Lung (tissue), 12 donors: ENCODE measurements around the gene TGFBR3. TPM values are rescaled to one million over a fixed set of nuclear protein-coding genes. Genes with fewer than 3 reads are reported as not detected.

Source experiments
- ATAC-seq: fragments of 200-7000 bp; cut with Tn5 transposase; one replicate; pipeline ENCODE4 v1.9.1; 2020; ENCODE audit warnings: moderate number of reproducible peaks; ENCODE audit not compliant: insufficient read depth, low FRiP score
- DNase-seq, 3 donors: peaks; one replicate each; pipeline ENCODE4 v3.0.0-alpha.2; 2013 to 2017
- H3K27ac ChIP-seq, 2 donors: one replicate each; pipeline ENCODE4 v1.5.1; 2013; ENCODE audit warnings: mild to moderate bottlenecking in 2 of 2, moderate library complexity in 2 of 2, control low read depth in 1 of 2, inconsistent platforms in 1 of 2, low read depth in 1 of 2, low read length in 1 of 2
- H3K27me3 ChIP-seq, 3 donors: one replicate each; pipeline ENCODE4 v1.5.1; 2013; ENCODE audit warnings: low read length in 2 of 3; ENCODE audit not compliant: control insufficient read depth in 3 of 3, insufficient read depth in 3 of 3
- H3K36me3 ChIP-seq, 4 donors: one replicate each; pipeline ENCODE4 v1.5.1; 2013; ENCODE audit warnings: low read length in 4 of 4, mild to moderate bottlenecking in 1 of 4, moderate library complexity in 1 of 4; ENCODE audit not compliant: control insufficient read depth in 4 of 4, insufficient read depth in 4 of 4
- H3K4me1 ChIP-seq, 5 donors: one replicate each; pipeline ENCODE4 v1.5.1; 2013; ENCODE audit warnings: low read length in 5 of 5, mild to moderate bottlenecking in 2 of 5, moderate library complexity in 1 of 5; ENCODE audit not compliant: control insufficient read depth in 5 of 5, insufficient read depth in 5 of 5
- H3K4me3 ChIP-seq: one replicate; pipeline ENCODE4 v1.5.1; 2013; ENCODE audit warnings: mild to moderate bottlenecking, control low read depth, moderate library complexity
- H3K9ac ChIP-seq, 2 donors: one replicate each; pipeline ENCODE4 v1.5.1; 2013; ENCODE audit warnings: low read length in 2 of 2, control low read depth in 1 of 2; ENCODE audit not compliant: insufficient read depth in 1 of 2
- H3K9me3 ChIP-seq, 4 donors: one replicate each; pipeline ENCODE4 v1.5.1; 2013; ENCODE audit warnings: low read length in 3 of 4, mild to moderate bottlenecking in 1 of 4, moderate library complexity in 1 of 4; ENCODE audit not compliant: control insufficient read depth in 4 of 4, insufficient read depth in 3 of 4
- CTCF ChIP-seq: IDR thresholded peaks from 2 replicates; pipeline ENCODE4 v1.5.1; 2012; ENCODE audit warnings: mild to moderate bottlenecking; ENCODE audit errors: control extremely low read depth, extremely low read depth
- WGBS, 2 donors: extraction: QIAGEN DNeasy Blood & Tissue Kit; methylation state at CpG; one replicate each; pipeline ENCODE4 v1.1.7; 2013; 5-methylcytosine and 5-hydroxymethylcytosine counted together
- polyA plus RNA-seq, 2 donors: library from polyadenylated mRNA; stranded (reverse); fragments of 200-250 nt; gene quantifications; one replicate each; pipeline ENCODE4 v1.2.1, GENCODE V29; 2013
- total RNA-seq, 2 donors: library from RNA; depleted of rRNA in 1 of 2; stranded (reverse); fragments of >200 nt in 1 of 2; gene quantifications; one replicate each; pipeline ENCODE4 v1.2.1, GENCODE V29; 2014 to 2021
- donor health status: control.
- donor health status: control.
- donor health status: Bipolar disorder and iron deficiency.
- donor health status: healthy.
- donor health status: DM: yes; HTN: yes; CAD: no.

The TGFBR3 gene
- total and polyA plus RNA-seq, 4 donors = 13.1 to 99.6 (median 26.5) TPM

GRCh38 chr1:91876040-91876470 lies 9.9 kb downstream of the TGFBR3 start:
- no peak overlapping the region for H3K27ac ChIP-seq
- DNase-seq = no peak
- no peaks in the 10 kb centered on the region for H3K9me3 ChIP-seq
- H3K4me1 ChIP-seq = peaks cover 1 to 22% (median 18%) of the 10 kb centered on the region in 5 donors
- ATAC-seq = no peak
- no peak overlapping the region for H3K4me3 ChIP-seq
- no peak for TF ChIP-seq CTCF
- H3K27me3 ChIP-seq = no peaks in the 10 kb centered on the region
- WGBS, 2 donors = 88% methylated on average over 5 of the region's 5 CpGs
- no peak overlapping the region for H3K9ac ChIP-seq
- H3K36me3 ChIP-seq = no peaks in the 10 kb centered on the region

GRCh38 chr1:91874167-91874566 lies 11.8 kb downstream of the TGFBR3 start:
- no peaks in the 10 kb centered on the region for H3K27me3 ChIP-seq
- H3K9ac ChIP-seq = no peak overlapping the region
- no peak for TF ChIP-seq CTCF
- ATAC-seq (no peak), DNase-seq (no peak)
- H3K27ac ChIP-seq = no peak overlapping the region
- H3K4me3 ChIP-seq = no peak overlapping the region
- no peaks in the 10 kb centered on the region for H3K9me3 ChIP-seq
- 93 to 98% methylated on average over 4 of the region's 4 CpGs for WGBS, 2 donors
- no peaks in the 10 kb centered on the region for H3K36me3 ChIP-seq
- peaks cover 0 to 23% (median 18%) of the 10 kb centered on the region in 5 donors for H3K4me1 ChIP-seq

GRCh38 chr1:91872559-91873081 lies 13.3 kb downstream of the TGFBR3 start:
- no peaks in the 10 kb centered on the region for H3K9me3 ChIP-seq
- DNase-seq (no peak), ATAC-seq (no peak)
- WGBS, 2 donors = 56 to 65% methylated on average over 7 of the region's 7 CpGs
- peaks cover 0 to 24% (median 18%) of the 10 kb centered on the region in 5 donors for H3K4me1 ChIP-seq
- no peaks in the 10 kb centered on the region for H3K36me3 ChIP-seq
- no peak overlapping the region for H3K27ac ChIP-seq
- no peak overlapping the region for H3K4me3 ChIP-seq
- H3K9ac ChIP-seq = peak overlapping the region in 1 of 2 donors; percentile 13
- no peaks in the 10 kb centered on the region for H3K27me3 ChIP-seq
- no peak for TF ChIP-seq CTCF

- no peak for TF ChIP-seq CTCF
- no peaks in the 10 kb centered on the region for H3K36me3 ChIP-seq
- H3K9me3 ChIP-seq = no peaks in the 10 kb centered on the region
- 60 to 71% methylated on average over 2 of the region's 2 CpGs for WGBS, 2 donors
- no peak overlapping the region for H3K9ac ChIP-seq
- DNase-seq = no peak
- no peaks in the 10 kb centered on the region for H3K27me3 ChIP-seq
- ATAC-seq = no peak
- H3K4me1 ChIP-seq = peaks cover 0 to 25% (median 18%) of the 10 kb centered on the region in 5 donors
- no peak overlapping the region for H3K27ac ChIP-seq
- H3K4me3 ChIP-seq = no peak overlapping the region
Observed at GRCh38 chr1:91872000-91872399, 14.0 kb downstream of the TGFBR3 start.
